GM20000 (cell line): ENCODE results near the gene MCAT.

Experiments
- DNase-seq: peaks from one replicate; pipeline ENCODE4 v3.0.0; 2012; ENCODE audit warnings: low spot score
- TF ChIP-seq, protein P1 (sequence below): IDR thresholded peaks from 2 replicates; pipeline ENCODE4 v1.5.1; 2012; ENCODE audit warnings: mild to moderate bottlenecking, control low read depth; ENCODE audit errors: extremely low read depth, missing control alignments

Gene MCAT

DNA sequence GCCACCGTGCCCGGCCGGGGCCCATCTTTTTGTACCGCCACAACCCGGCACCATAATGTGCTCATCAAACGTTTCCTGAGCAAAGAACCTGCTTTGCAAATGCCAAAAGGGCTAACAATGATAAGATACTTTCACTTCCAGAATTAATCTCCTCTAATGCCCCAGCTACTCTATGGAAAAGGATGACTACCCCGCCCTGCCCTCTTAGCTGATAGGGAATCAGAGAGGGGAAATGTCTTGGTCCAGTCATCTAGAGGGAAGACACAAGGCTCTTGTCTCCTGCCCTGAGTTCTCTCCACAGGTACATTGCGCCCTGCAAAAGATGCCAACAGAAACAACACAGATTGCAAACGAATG, 54.6 kb downstream of the MCAT start:
- TF ChIP-seq, protein P1, sequence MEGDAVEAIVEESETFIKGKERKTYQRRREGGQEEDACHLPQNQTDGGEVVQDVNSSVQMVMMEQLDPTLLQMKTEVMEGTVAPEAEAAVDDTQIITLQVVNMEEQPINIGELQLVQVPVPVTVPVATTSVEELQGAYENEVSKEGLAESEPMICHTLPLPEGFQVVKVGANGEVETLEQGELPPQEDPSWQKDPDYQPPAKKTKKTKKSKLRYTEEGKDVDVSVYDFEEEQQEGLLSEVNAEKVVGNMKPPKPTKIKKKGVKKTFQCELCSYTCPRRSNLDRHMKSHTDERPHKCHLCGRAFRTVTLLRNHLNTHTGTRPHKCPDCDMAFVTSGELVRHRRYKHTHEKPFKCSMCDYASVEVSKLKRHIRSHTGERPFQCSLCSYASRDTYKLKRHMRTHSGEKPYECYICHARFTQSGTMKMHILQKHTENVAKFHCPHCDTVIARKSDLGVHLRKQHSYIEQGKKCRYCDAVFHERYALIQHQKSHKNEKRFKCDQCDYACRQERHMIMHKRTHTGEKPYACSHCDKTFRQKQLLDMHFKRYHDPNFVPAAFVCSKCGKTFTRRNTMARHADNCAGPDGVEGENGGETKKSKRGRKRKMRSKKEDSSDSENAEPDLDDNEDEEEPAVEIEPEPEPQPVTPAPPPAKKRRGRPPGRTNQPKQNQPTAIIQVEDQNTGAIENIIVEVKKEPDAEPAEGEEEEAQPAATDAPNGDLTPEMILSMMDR: no peak
- no peak for DNase-seq

DNA sequence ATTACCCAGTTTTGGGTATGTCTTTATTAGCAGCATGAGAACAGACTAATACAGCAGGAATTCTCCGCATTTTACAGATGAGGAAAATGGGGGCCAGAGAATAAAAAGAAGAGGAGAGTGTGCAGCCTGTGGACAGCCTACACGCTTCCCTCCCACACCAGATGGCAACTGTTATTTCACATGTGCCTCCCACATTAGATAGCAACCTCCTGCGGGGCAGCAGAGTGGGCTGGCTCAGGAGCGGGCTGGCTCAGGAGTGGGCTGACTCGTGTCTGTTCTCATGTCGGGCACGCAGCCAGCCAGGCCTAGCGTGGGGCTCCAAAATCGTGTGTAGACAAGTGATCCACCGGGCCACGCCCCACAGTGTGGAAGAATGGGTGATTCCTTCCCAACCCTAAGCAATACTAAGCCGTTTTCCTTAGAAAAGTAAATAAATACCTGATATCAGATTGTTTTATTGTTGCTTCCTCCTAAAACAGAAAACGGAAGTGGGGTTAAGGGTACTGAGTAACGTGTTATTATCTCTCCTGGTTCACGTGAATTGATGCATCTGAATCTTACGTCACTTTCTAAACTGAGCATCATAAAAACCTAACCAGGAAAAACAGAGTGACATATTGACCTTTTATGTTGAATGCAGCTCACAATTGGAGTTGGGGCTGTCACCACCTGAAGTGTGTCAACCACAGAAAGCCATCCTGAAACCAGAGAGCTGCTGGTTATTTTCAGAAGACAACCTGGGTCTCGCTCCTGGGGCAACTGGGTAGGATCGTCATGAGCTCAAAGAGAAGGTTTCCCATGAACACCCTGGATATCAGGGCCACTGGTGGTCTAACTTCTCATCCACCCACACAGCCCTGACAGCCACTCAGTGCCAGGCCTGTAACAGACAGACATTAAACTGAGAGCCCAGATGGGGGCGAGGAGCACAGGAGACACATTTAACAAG, 57.3 kb downstream of the MCAT start:
- peak; percentile 61 for DNase-seq
- TF ChIP-seq, protein P1: no peak
